ENCODE measurements around the gene PPP1R11.
"Not testable (repeated sequence)": the region's sequence is repeated elsewhere in the genome, so short reads cannot be mapped to it uniquely, and the experiment has no call there.

PPP1R11 gene

GRCh38 chr6:30031381-30031780 is 35.6 kb upstream of the PPP1R11 start:
- no peak for DNase-seq (ENCODE audit: low read depth)
- no peak overlapping the region for H3K4me3 ChIP-seq (ENCODE audit: low read length)
- no peak for TF ChIP-seq CTCF (conservative IDR thresholded peaks at IDR 0.05; ENCODE audit: low read depth, low read length)

- DNase-seq (ENCODE audit: low read depth); H3K4me3 ChIP-seq (ENCODE audit: low read length): not testable (repeated sequence)
These were observed 33.6 kb upstream of the PPP1R11 start for GRCh38 chr6:30033440-30033839.

- TF ChIP-seq CTCF (conservative IDR thresholded peaks at IDR 0.05; ENCODE audit: low read depth, low read length) = no peak
- no peak overlapping the region for H3K4me3 ChIP-seq (ENCODE audit: low read length)
- no peak for DNase-seq (ENCODE audit: low read depth)
These were observed 31.2 kb upstream of the PPP1R11 start for GRCh38 chr6:30035784-30036183.

DNA sequence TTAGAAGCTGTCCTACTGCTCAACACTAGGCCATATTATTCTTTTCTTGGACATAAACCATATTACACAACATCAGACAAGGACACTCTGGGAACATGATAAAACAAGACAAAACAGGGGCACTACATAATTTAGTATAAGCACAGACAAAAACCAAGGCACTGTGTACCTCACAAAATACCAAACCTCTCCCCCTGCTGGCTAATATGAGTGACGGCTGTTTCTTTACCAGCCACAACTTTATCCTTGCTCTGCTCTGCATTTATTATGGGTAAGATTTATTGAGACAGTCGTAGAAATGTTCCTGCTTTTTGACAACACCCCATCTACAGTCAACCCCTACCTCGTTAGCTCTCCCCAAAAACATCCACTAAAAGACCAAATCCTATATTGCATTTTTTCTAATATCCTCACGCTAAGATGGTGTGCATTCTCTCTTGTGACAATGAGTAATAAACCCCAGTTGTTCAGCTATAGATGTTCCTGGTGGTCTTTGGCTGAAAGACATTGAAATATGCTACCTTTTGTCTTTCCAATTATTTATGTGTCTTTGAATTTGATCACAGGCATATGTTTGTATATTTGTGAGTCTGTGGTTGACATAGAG is 29.7 kb upstream of the PPP1R11 start:
- DNase-seq (ENCODE audit: low read depth) = no peak
- peak; percentile 66 for TF ChIP-seq CTCF (conservative IDR thresholded peaks at IDR 0.05; ENCODE audit: low read depth, low read length)

GRCh38 chr6:30041221-30041620 is 25.8 kb upstream of the PPP1R11 start:
- no peak for DNase-seq (ENCODE audit: low read depth)
- no peak for TF ChIP-seq CTCF (conservative IDR thresholded peaks at IDR 0.05; ENCODE audit: low read depth, low read length)
- H3K4me3 ChIP-seq (ENCODE audit: low read length) = no peak overlapping the region

More for the DNA sequence above, 29.7 kb upstream of the PPP1R11 start:
- H3K4me3 ChIP-seq (ENCODE audit: low read length) = no peak overlapping the region

- no peak for TF ChIP-seq CTCF (conservative IDR thresholded peaks at IDR 0.05; ENCODE audit: low read depth, low read length)
- no peak for DNase-seq (ENCODE audit: low read depth)
- H3K4me3 ChIP-seq (ENCODE audit: low read length) = no peak overlapping the region
These were observed 25.2 kb upstream of the PPP1R11 start for GRCh38 chr6:30041821-30042220.

DNA sequence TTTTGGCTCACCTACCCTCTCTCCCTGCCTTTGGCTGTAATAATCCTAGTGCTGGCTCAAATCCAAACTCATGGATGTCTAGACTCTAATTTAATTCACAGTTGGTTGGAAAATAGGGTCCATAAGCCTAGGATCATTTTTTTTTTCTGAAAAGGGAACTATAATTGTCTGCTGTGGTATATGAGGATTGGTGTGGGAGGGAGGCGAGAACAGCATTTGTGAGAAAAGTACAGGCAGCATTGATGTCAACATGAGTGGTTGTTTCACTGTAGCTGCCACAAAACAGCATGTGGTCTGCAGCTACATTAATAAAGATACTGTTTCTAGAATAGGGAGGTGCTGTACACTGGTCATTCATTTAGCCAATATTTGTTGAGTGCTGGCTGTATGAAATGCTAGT is 24.5 kb upstream of the PPP1R11 start:
- TF ChIP-seq CTCF (conservative IDR thresholded peaks at IDR 0.05; ENCODE audit: low read depth, low read length) = no peak
- H3K4me3 ChIP-seq (ENCODE audit: low read length) = no peak overlapping the region
- DNase-seq (ENCODE audit: low read depth) = no peak

GRCh38 chr6:30042914-30043313 is 24.1 kb upstream of the PPP1R11 start:
- no peak for DNase-seq (ENCODE audit: low read depth)
- TF ChIP-seq CTCF (conservative IDR thresholded peaks at IDR 0.05; ENCODE audit: low read depth, low read length) = no peak
- no peak overlapping the region for H3K4me3 ChIP-seq (ENCODE audit: low read length)

Measured in retinal pigment epithelial cell (primary cell).